NCI-H526 treated with DMSO at 0.1 percent for 48 hours (cell line): ENCODE results near the gene ACCSL.

Experiments used
- DNase-seq: peaks from one replicate; lab custom pipeline; 2025; lab: John Stamatoyannopoulos, UW

Gene ACCSL

GRCh38 chr11:44096360-44097185 is 48.8 kb downstream of the ACCSL start:
- no peak for DNase-seq

- no peak for DNase-seq
Measured at GRCh38 chr11:44097821-44098220, 50.0 kb downstream of the ACCSL start.

- no peak for DNase-seq
Measured at GRCh38 chr11:44101098-44101497, 53.3 kb downstream of the ACCSL start.

- DNase-seq: no peak
Measured at GRCh38 chr11:44104481-44105294, 56.9 kb downstream of the ACCSL start.

GRCh38 chr11:44108260-44108659 is 60.5 kb downstream of the ACCSL start:
- DNase-seq: no peak
